HG03045 (cell line): Measurements from ENCODE around the gene OPN4.
"Not testable (repeated sequence)": the region's sequence is repeated elsewhere in the genome, so short reads cannot be mapped to it uniquely, and the experiment has no call there.

ENCODE experiments used
- ATAC-seq: cut with Tn5 transposase; IDR thresholded peaks from one replicate; pipeline ENCODE4 v1.9.1; 2021; ENCODE audit warnings: mild to moderate bottlenecking, moderate library complexity; ENCODE audit not compliant: unreplicated experiment

OPN4 gene, protein sequence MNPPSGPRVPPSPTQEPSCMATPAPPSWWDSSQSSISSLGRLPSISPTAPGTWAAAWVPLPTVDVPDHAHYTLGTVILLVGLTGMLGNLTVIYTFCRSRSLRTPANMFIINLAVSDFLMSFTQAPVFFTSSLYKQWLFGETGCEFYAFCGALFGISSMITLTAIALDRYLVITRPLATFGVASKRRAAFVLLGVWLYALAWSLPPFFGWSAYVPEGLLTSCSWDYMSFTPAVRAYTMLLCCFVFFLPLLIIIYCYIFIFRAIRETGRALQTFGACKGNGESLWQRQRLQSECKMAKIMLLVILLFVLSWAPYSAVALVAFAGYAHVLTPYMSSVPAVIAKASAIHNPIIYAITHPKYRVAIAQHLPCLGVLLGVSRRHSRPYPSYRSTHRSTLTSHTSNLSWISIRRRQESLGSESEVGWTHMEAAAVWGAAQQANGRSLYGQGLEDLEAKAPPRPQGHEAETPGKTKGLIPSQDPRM

DNA sequence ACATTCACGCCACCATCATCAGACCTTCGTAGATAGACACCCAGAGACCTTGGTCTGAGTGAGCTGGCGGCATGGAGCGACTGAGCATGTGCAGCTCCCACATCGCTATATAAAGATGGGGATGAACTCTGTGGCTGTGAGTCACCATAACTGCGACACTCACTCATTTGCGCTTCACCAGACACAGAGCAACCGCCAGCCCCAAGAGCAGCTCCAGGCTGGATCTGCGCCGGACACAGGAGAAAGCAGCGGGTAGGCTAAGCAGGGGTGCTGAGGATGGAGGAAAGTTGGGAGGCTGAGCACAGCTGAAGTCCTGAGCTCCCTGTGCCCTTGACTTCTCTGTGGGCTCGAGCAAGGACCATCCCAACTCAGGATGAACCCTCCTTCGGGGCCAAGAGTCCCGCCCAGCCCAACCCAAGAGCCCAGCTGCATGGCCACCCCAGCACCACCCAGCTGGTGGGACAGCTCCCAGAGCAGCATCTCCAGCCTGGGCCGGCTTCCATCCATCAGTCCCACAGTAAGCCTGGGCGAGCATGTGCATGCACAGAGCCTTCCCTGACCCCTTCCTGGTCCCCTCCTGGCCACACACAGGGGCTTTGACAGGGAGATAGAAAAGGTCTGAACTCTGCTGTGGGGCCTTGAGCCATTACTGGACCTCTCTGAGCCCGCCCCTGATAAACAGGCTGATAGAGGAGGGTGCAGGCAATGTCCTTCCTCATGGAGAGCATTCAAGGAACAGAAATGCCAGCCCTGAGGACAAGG lies at the start of gene OPN4:
Gene OPN4 (plus strand): TSS at position 137 of the 762 bp plus-strand sequence. CDS start 237 bp downstream, at position 374.
- ATAC-seq = no peak

DNA sequence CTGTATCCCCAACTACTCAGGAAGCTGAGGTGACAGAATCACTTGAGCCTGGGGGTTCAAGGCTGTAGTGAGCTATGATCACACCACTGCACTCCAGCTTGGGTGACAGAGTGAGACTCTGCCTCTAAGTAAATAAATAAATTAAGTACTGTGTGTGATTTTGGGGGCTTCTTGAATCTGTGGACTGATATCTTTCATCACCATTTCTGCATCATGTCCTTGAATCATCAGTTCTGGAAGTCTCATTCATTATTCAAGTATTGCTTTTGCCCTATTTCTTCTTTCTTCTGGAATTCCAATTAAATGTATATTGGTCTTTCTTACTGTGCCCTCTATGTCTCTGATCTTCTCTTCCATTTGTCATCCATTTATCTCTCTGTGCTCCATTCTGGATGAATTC lies 46.7 kb upstream of the OPN4 start:
- no peak for ATAC-seq

DNA sequence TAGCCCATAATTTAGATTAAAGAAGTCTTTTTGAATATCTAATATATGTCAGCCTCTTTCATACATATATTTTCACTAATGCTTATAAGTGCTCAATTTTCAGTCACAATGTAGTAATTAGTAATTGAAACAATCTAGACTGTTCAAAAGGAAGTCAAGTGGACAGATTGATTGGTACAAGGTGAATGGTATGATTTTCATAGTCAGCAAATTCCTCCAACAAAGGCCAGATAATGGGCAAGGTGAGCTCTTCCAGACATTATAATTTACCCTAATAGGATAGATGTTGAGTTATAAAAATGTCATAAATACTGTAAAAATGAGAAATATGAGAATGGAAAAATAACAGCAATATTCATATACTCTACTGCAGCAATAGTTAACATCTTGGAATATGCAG lies 44.4 kb upstream of the OPN4 start:
- ATAC-seq = no peak

DNA sequence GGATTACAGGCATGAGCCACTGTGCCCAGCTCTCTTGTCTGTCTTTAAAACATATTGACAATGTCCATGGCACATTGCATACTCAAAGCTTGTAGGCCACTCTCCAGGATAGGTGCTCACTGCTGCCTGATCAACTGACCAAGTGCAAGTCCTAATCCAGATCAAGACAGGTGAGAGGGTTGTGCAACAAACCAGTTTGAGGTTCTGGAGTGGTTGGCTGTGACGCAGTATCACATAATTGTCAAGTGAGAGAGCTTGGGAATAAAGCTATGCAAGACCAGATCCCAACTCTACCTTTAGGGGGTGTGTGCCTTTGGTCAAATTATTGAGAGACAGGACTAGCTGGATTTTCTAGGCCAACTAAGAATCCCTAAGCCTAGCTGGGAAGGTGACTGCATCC lies 43.0 kb upstream of the OPN4 start:
- no peak for ATAC-seq

DNA sequence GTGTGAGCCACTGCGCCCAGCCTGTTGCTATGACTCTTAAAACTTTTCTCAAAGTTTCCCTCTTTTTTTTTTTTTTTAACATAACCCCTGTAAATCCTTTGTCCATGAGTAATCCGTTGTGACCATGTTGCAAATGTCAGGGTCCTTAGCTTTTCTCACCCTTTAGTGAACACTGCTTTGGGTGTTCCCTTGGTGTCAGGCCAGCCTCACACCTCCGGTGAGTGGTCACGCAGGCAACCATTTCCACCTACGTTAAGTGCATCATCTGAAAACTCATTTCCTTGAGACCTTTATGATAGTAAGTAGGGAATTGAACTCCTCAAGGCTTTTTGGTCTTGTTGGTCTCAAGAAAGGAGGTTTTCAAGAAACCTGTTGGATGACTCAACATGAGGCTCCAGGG lies 41.3 kb upstream of the OPN4 start:
- no peak for ATAC-seq

DNA sequence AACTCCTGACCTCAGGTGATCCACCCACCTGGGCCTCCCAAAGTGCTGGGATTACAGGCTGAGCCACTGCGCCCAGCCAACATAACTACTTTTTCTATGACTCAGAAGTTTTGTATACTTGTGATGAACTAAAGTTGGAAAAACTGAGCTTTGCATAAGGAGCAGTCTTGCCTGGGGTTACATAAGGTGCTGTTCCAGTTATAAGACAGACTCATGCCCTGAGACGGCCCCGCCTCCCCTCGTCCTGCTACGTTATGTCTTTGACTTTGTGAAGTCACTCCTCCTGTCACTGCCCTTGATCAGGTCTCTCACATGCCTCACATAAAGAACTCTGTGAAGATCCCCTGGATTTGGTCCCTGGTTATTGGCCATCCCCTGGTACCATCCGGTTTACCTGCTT lies 40.4 kb upstream of the OPN4 start:
- no peak for ATAC-seq

DNA sequence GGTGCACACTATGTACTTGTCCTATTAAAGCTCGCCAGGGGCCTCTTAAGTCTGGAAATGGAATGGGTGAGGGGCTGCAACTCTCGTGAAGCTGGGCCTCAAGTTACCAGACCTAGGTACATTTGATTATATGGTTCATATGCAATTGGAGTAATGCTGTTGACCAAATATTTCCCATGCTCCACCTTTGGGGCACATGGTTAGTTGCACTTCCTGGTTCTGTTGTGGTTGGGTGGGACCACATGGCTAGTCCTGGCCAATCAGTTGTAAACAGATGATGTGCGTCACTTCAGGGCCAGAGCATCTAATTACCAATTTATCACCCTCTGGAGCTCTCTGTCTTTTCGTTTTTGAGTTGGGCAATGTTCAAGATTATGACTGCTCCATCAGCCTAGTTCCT lies 39.5 kb upstream of the OPN4 start:
- no peak for ATAC-seq

DNA sequence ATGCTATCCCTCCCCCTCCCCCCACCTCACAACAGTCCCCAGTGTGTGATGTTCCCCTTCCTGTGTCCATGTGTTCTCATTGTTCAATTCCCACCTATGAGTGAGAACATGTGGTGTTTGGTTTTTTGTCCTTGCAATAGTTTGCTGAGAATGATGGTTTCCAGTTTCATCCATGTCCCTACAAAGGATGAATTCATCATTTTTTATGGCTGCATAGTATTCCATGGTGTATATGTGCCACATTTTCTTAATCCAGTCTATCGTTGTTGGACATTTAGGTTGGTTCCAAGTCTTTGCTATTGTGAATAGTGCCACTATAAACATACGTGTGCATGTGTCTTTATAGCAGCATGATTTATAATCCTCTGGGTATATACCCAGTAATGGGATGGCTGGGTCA lies 37.1 kb upstream of the OPN4 start:
- not testable (repeated sequence) for ATAC-seq

DNA sequence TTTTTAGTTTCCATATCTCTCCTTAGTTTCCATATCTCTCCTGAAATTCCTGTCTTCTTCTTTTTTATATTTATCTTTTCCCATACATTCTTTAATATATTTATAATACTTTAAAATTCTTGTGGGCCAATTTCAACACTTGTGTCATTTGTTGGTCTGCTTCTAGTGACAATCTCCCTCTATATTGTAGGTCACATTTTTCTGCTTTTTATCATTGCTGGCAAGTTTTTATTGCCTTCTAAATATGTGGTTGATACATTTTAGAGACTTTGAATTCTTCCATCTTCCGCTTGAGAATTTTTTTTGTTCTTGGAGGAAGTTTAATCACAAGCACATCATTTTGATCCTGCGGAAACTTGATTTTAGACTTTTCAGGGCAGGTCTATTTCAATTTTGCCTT lies 26.0 kb upstream of the OPN4 start:
- no peak for ATAC-seq

DNA sequence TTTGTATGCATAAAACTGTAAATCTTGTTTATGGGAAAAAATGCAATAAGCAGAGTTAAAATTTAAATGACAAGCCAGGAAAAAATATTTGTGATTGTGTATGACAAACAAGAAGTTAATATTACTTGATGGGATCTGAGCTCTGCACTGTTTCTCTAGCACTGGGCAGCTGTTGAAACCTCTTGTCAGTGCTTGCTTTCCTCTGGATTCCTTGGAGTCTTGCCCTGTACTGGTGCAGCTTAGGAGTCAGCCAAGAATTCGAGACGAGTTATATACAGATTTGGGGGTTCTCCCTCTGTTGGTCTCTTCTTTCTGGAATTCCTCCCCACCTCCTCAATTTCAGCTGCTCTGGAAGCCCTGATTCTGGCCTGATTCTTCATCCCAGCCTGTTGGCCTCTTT lies 24.3 kb upstream of the OPN4 start:
- ATAC-seq = no peak

DNA sequence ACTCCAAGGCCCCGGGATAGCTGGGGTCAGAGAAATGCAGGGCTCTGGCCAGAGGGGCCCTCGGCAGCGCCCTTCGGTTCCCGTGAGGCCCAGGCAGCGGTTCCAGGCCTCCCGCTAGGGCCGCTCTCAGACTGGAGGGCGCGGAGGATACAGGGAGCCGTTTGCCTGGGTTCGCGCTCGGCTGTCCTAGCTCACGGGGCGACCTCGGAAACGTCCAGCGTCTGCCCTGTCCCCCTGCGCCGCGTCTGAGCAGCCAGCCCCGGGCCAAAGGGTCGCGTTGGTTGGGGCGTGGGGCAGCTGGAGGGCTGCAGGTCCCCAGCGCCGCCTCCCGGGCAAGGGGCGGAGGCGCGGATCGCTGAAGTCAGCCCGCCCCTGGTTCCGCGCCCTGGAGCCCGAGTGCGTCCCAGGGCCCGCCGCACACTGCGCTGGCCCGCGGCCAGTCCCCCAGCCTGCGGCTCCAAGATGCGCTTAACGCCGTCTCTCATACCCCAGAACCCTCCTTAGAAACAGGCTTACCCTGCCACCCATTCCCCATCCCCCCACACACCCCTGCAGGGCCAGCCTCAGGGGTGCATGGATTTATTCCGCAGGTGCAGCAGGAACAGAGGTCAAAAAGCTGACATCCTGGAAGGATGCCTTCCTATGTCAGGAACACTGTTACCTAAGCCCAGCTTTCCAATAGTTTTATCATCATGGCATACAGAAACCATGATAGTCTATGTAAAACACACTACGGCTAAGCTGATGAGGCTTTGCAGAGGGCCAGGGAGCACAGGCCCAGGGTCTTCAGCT lies 22.1 kb upstream of the OPN4 start:
- no peak for ATAC-seq

DNA sequence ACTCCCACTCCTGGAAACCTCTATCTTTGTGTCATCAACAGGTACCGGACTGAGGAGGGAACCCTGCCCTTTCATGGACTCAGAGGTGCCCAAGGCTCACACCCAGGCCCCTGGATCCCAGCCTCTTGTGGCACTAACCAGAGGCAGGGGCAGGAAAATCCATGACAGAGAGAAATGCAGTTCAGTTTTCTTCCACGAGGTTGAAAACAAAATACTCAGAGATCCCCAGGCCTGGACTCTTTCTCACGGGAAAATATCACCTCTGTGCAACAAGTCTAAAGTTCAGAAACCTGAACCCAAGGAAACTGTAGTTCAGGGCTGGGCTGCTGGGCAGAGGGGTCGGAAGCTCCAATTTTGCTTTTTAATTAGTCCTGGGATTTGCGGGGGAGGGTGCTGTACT lies 21.4 kb upstream of the OPN4 start:
- no peak for ATAC-seq

DNA sequence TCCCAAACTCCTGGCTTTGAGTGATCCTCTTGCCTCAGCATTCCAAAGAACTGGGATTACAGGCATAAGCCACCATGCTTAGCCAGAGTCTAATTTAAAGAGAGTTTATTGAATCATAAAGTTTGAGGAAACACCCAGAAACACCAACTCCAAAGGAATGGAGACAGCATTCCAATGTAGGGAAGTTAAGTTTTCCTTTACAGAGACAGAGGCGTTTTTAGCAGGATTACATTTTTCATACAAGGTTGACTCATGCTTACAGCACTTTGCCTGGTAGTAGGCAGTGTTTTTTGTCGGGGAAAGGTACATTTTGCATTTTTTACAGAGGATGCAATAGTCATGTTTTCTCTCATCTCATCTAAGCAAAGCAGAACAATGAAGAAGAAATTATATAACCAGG lies 18.9 kb upstream of the OPN4 start:
- no peak for ATAC-seq

DNA sequence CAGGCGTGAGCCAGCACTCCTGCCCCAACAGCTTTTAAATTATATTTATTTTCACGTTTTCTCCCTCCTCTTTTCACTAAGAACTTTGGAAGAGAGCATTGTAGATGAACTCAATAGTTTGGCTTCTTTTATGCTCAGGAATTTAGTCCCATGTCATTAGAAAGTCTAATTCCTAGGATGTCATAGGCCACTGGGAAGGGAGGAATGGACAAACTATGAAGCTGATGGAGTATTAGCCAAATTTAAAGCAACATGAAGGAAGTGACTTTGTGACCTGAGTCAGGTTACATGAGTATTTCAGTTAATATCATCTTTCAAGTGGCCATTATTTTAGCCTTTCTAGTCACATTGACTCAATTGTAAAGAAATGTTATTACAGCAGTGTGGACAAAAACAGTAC lies 18.0 kb upstream of the OPN4 start:
- ATAC-seq = no peak

DNA sequence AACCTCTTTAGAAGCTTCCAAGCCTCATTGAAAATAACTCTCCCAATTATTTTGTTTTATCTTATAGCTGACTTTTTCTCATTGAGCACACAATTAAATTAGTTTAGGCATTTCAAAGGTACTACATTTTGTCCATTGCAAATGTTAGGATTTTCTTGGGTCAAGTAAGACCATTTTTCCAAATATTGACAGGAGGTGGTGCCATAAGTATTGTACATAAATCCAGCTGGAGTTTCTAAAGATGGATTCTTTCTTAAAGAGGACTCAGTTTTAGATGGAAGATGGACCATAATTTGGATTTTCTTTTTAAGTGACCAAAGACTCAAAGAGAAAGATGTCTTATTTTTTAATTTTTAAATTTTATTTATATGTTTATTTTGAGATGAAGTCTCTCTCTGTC lies 12.3 kb upstream of the OPN4 start:
- no peak for ATAC-seq

DNA sequence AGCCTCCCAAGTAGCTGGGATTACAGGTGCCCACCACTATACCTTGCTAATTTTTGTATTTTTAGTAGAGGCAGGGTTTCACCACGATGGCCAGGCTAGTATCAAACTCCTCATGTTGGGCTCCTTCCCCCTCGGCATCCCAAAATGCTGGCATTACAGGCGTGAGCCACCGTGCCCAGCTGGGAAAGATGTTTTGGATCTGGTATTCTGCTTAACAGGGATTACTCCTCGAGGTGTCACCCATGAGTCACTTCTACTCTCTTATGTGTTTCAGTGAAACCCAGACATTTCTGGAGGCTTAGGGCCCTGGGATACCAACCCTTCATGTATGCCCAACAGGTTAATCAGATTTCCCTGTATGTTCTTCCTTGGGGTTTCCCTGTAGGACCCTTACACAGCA lies 11.8 kb upstream of the OPN4 start:
- ATAC-seq = no peak

DNA sequence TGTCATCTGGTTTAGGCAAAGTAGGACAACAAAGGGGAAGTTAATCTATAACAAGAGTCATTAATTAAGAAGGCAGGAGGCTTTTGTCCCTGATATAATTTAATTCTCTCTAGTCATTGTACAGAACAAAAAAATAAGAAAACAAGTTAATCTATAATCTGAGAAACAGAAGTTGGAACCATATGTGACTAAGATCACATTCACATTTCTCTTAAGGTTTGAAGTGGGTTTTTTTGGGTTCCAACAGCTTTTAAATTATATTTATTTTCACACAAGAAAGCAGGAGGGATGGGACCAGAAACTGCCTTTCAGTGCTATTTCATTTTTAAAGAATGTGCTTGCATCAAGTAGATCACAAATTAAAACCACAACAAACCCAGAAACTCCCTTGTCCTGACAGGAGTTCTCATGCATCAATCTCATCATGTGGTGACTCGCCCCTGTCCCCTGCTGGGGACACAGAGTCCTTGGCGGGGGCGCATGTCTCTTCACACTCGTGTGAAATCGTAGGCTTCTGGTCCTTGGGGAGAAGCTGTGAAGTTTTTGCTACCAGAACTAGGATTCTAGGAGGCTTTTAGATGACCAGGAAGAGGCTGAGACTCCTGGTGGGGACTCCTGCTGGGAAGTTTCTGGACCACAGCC lies 10.1 kb upstream of the OPN4 start:
- no peak for ATAC-seq

DNA sequence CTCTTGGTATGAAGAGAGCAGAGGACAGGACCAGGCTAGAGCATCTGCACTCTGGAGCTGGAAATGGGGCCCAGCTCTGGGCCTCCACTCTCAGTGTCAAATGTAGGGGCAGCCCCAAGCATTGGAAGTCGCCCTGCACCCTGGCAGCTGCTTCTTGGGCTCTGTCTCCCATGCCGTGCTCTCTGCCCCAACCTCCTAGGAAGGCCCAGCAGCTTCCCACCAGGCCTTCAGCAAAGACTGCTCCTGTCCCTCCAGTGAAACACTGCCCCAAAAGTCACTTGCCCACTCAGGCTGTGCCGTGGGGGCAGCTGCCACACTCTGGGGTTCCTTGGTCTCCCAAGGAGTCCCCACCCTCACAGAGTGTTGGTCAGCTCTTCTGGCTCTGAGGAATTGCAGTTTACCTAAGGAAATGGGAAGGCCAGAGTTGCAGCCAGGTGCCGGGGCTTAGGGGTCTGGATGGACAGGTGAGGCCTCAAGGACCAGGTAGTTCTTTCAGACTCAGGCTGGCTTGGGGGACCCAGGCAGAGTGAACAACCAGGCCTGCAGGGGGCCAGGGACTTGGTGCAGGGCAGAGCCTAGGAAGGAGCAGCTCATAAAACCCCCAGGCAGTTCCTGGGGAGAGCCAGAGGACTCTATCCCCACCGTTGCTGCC lies 9.4 kb upstream of the OPN4 start:
- no peak for ATAC-seq

DNA sequence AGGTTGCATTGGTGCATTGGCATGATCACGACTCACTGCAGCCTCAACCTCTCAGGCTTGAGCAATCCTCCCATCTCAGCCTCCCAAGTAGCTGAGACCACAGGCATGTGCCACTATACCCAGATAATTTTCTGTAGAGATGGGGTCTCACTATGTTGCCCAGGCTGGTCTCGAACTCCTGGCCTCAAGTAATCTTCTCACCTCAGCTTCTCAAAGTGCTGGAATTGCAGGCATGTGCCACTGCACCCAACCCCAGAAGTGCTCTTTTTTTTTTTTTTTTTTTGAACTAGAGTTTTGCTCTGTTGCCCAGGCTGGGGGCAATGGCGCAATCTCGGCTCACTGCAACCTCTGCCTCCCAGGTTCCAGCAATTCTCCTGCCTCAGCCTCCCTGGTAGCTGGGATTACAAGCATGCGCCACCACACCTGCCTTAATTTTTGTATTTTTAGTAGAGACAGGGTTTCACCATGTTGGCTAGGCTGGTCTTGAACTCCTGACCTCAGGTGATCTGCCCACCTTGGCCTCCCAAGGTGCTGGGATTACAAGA lies 8.7 kb upstream of the OPN4 start:
- not testable (repeated sequence) for ATAC-seq

DNA sequence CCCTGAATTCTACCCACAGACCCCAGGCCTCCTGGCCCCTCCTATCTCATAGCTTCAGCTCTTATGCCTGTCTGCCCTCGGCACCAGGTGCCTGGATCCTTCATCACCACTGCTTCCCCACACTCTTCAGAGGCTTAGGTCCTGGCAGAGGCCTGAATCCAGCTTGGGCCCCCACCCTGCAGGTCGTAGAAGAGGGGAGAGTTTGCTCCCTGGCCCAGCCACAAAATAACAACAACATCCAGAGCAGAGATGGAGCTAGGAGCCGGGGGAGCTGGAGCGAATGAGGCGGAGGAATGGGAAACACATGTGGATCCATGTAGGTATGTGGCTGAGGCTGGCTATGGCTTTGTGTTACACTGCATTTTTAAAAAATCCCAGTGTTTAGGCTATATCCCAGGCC lies 7.8 kb upstream of the OPN4 start:
- ATAC-seq = no peak
